Head of caudate nucleus (tissue), 42 donors: ENCODE results near the gene GPALPP1.
A peak's percentile ranks its signal among the peaks of the same experiment; 100 is the strongest.
"Not testable (repeated sequence)": the region's sequence is repeated elsewhere in the genome, so short reads cannot be mapped to it uniquely, and the experiment has no call there.

Source experiments
- DNase-seq, 42 donors: peaks; one replicate each; pipeline versions ENCODE4 v3.0.0 to v3.0.0-alpha.2; 2020 to 2021; ENCODE audit warnings: mixed read lengths in 7 of 42
- intact Hi-C: fragments of 100-400 bp; cut with DNase I; formaldehyde crosslinking; loops from one replicate; pipeline ENCODE4 v1.15.0; 2022

The GPALPP1 gene, protein sequence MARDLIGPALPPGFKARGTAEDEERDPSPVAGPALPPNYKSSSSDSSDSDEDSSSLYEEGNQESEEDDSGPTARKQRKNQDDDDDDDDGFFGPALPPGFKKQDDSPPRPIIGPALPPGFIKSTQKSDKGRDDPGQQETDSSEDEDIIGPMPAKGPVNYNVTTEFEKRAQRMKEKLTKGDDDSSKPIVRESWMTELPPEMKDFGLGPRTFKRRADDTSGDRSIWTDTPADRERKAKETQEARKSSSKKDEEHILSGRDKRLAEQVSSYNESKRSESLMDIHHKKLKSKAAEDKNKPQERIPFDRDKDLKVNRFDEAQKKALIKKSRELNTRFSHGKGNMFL

GRCh38 chr13:44989071-44989889, at the start of gene GPALPP1, which contains the start of gene NUFIP1:
GPALPP1 (plus strand) TSS chr13:44989538; CDS start chr13:44989655, 117 bp downstream.
NUFIP1 (minus strand) TSS chr13:44989471; CDS start chr13:44989436, 35 bp downstream.
- intact Hi-C loops, result no loop called here

DNA sequence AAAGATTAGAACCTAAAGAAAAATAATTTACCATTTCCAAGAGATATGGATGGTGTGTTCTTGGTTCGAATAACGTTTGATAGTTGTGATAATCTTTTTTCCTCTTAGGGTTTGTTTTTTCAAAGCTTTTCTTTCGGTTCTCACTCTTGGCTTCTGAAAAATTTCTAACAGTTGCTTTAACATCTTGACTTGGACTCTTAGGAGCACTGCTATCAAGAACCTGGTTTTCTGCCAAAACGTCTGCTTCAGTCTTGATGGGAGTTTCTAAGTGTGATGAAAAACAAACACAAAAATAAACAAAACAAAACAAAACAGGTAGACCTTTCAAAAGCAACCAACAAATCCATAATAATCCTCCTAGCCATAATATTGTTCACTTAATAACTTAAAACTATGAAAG, 45.9 kb upstream of the GPALPP1 start:
- intact Hi-C loops, DNase-seq: not testable (repeated sequence)

More at GRCh38 chr13:44989071-44989889, at the start of gene GPALPP1, which contains the start of gene NUFIP1:
- peak; percentile 92 to 98 (median 96) for DNase-seq

DNA sequence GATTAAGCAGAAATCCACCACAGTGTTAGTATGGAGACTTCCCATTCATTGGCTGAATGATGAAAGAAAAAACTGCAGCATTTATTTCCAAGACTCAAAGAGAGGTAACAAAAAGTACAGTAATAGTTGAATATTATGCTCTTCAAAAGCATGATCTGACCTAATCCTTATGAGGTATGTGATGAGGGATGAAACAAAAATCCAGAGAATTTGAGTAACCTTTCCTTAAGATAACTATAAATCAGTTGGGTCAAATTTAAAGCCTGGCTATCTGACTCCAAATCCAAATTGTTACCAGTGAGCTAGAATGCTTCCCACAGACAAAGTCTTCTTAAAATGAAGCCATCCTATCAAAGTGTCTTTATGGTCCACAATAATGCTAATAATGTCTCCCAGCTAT, 38.2 kb upstream of the GPALPP1 start:
- intact Hi-C loops, result no loop called here
- no peak for DNase-seq

DNA sequence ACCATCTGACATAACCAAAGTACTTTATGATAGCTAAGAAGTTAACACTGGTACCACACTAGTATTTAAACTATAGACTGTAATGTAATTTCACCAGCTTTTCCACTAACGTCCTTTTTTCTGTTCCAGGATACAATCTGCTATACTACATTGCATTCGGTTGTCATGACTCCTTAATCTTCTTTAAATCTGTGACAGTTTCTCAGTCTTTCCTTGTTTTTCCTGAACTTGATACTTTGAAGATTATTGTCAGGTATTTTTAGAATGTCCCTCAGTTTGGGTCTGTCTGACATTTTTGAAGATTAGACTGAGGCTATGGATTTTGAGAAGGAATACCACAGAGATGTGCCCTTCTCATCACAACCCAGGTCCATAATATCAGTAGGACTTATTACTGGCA, 36.7 kb upstream of the GPALPP1 start:
- intact Hi-C loops, result no loop called here
- no peak for DNase-seq

- DNase-seq, result no peak
- intact Hi-C loops, result no loop called here
These were observed 35.1 kb upstream of the GPALPP1 start for GRCh38 chr13:44954224-44954623.

DNA sequence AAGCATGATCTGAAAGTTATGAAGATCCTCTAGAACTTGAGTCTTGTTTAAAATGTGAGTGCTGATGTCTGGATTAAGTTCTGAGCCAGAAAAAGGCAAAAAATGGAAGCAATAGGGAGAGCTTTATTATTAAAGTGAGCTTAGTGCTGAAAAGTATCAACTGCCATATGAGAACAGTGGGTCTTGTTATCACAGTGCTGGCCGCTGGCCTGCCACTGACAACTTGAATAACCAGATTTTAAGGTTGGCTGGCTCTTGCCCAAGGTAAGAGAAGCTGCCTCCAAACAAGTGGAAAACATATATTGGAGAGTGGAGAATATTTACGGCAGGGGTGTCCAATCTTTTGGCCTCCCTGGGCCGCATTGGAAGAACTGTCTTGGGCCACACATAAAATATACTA, 33.9 kb upstream of the GPALPP1 start:
- DNase-seq, result no peak
- intact Hi-C loops, result no loop called here

GRCh38 chr13:44961997-44962396, 27.3 kb upstream of the GPALPP1 start:
- intact Hi-C loops, result loop anchor here (10.0 kb wide), 1 partner anchor 387 kb away; the partner anchor contains the start of gene TSC22D1
- no peak for DNase-seq

- no peak for DNase-seq
- intact Hi-C loops, result loop anchor here (5.0 to 10.0 kb wide), 2 partner anchors 393 to 481 kb away; partner anchors contain the start of gene TSC22D1
These were observed 21.5 kb upstream of the GPALPP1 start for GRCh38 chr13:44967704-44968433.

DNA sequence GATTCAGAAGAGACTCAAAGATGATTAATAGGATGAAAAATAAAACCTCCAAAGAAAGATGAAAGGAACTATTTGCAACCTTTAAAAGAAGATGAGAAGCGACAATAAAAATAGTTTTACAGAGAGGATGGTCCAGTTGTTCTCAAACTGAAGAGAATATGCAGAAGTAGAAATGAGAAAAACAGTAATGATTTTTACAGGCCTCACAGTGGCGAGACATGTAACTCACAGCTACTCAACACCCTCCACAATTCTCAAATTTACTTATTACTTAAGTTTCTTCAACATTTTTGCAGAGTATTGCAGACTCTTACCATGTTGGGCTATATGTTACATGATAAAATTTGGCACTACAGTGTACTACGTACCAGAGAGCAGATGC, 20.9 kb upstream of the GPALPP1 start:
- intact Hi-C loops, result loop anchor here (5.0 to 10.0 kb wide), 2 partner anchors 394 to 481 kb away; partner anchors contain the start of gene TSC22D1

DNA sequence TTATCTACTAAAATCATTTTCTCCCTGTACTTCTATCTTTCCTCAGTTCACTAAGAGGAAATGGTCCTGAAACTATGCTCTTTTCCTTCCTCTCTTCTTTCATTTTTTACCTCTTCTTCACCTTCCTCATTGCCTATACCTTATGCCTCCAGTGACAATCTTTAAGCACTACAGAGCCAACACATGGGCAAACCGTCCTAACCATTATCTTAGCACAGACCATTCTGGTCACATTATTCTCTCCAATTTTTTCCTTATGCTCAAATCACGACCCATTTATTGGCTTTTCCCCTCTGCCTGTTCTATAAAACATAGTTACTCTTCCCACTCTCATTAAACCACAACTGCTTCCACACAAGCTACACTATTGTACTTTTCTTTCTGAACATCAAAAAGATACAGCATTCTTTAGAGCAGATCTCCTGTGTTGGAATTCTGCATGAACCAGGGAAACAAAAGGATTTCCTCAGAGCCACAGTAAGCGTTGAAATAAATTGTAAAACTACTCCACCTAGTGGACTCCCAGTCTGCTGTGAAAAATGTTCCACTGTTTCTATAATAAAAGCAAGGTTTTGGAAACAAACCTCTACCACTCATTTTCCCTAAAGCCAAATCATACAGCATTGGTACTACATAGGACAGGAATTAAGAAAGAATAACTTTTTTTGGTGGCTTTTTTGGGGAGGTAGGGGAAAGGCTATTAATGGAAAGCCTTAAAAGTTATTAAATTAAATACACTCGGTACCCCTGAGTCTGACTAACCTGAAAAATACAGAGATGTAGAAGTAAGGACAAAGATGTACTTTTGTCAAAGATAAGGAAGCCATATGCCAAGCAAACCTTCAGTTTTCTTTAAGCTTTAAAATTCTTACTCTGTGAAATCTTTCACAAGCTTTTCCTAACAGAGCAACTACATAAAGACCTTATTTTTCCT, 19.5 kb upstream of the GPALPP1 start:
- peak in 17 of 42 donors; percentile 6 to 73 (median 40) for DNase-seq
- intact Hi-C loops, result loop anchor here (5.0 to 10.0 kb wide), 4 partner anchors 55 to 483 kb away; partner anchors contain the start of gene TSC22D1

More for the DNA sequence above, 20.9 kb upstream of the GPALPP1 start:
- DNase-seq, result no peak

GRCh38 chr13:44971656-44972595, 17.4 kb upstream of the GPALPP1 start:
- DNase-seq, result peak in 34 of 42 donors; percentile 17 to 87 (median 50)
- intact Hi-C loops, result loop anchor here (10.0 kb wide), 2 partner anchors 57 to 333 kb away; no protein-coding TSS in a partner anchor

- intact Hi-C loops, result loop anchor here (10.0 kb wide), 2 partner anchors 58 to 332 kb away; no protein-coding TSS in a partner anchor
- DNase-seq, result peak in 1 of 42 donors; percentile 36
These were observed 16.3 kb upstream of the GPALPP1 start for GRCh38 chr13:44972956-44973581.

DNA sequence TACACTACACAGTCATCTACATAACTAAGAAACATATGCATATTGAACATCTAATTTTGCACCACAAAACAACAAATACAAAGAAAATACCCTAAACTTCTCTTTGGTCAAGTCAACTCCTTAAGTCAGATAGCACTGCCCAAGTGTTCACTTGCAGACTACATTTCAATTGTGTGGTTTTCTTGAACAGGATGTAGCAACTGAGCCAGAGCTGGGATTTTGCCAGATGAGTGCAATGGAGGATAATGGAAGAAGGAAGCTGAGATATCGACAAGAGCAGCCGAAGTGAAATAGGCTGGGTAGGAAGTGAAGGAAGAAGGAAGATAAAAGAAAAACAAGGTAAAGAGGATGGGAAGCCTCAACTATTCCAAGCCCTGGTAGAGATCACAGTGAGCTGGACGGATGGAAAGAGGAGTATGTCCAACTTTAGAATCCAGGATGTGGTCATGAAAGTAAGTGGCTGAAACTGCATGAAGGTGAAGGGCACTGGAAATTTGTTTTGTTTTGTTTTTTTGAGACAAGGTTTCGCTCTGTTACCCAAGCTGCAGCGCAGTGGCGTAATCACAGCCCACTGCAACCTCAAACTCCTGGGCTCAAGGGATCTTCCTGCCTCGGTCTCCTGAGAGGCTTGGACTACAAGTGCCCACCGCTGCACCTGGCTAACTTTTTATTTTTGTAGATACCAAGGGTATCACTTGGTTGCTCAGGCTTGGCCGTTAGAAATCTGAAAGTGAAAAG, 15.1 kb upstream of the GPALPP1 start:
- intact Hi-C loops, result loop anchor here (10.0 kb wide), 2 partner anchors 59 to 331 kb away; no protein-coding TSS in a partner anchor
- DNase-seq, result peak in 9 of 42 donors; percentile 12 to 48 (median 15)

- no peak for DNase-seq
- intact Hi-C loops, result loop anchor here (10.0 kb wide), 2 partner anchors 61 to 329 kb away; no protein-coding TSS in a partner anchor
These were observed 13.1 kb upstream of the GPALPP1 start for GRCh38 chr13:44976196-44976595.

- DNase-seq, result no peak
- intact Hi-C loops, result loop anchor here (10.0 kb wide), 2 partner anchors 62 to 328 kb away; no protein-coding TSS in a partner anchor
These were observed 12.3 kb upstream of the GPALPP1 start for GRCh38 chr13:44976949-44977583.
